K562 (cell line): ENCODE measurements around the gene KIT. TPM values are rescaled to one million over a fixed set of nuclear protein-coding genes. Genes with fewer than 3 reads are reported as not detected.

Experiments used
- BCL6 ChIP-seq: fragments of 250-450 bp; sonication (Bioruptor Pico); IDR thresholded peaks from 2 replicates; pipeline ENCODE4 v1.4.0; 2020
- CEBPB ChIP-seq: fragments of 450-650 bp; IDR thresholded peaks from 2 replicates; pipeline ENCODE4 v1.6.1; 2016; ENCODE audit warnings: missing genetic modification characterization, missing compliant biosample characterization
- DIDO1 ChIP-seq: fragments of 450-650 bp; IDR thresholded peaks from 2 replicates; pipeline ENCODE4 v1.6.1; 2016; ENCODE audit warnings: low read depth, missing biosample characterization, missing genetic modification characterization
- IFI16 ChIP-seq: fragments of 250-450 bp; sonication (Bioruptor Pico); IDR thresholded peaks from 2 replicates; pipeline ENCODE4 v2.1.2; 2022; ENCODE audit warnings: mild to moderate bottlenecking, inconsistent platforms
- IRF2 ChIP-seq: sonication (generic); formaldehyde crosslinking; IDR thresholded peaks from 2 replicates; pipeline ENCODE4 v1.8.1; 2022; ENCODE audit warnings: mild to moderate bottlenecking, missing genetic modification reagents
- JUN ChIP-seq, 2 experiments: sonication (generic) in 1 of 2; formaldehyde crosslinking in 1 of 2; IDR thresholded peaks; 2 replicates each; pipeline versions ENCODE4 v1.6.1 to v1.8.0; 2012 to 2022; ENCODE audit warnings: borderline replicate concordance in 2 of 2, mild to moderate bottlenecking in 2 of 2, improper control_type of control experiment in 1 of 2, low read depth in 1 of 2, low read length in 1 of 2, missing genetic modification reagents in 1 of 2
- MTA1 ChIP-seq: fragments of 450-650 bp; IDR thresholded peaks from 2 replicates; pipeline ENCODE4 v1.6.1; 2017; ENCODE audit warnings: borderline replicate concordance
- NR1H2 ChIP-seq: sonication (generic); formaldehyde crosslinking; IDR thresholded peaks from 2 replicates; pipeline ENCODE4 v1.4.0; 2020; ENCODE audit warnings: mild to moderate bottlenecking, missing genetic modification reagents
- NR3C1 ChIP-seq: sonication (generic); formaldehyde crosslinking; IDR thresholded peaks from 2 replicates; pipeline ENCODE4 v1.8.1; 2022; ENCODE audit warnings: missing genetic modification reagents
- NR4A1 ChIP-seq, 2 experiments: fragments of 250-450 bp in 1 of 2; fragments of 450-650 bp in 1 of 2; sonication (Bioruptor Pico) in 1 of 2; IDR thresholded peaks; 2 replicates each; pipeline versions ENCODE4 v1.4.0 to v1.6.1; 2016 to 2020; ENCODE audit warnings: mild to moderate bottlenecking in 2 of 2, missing compliant biosample characterization in 1 of 2, missing genetic modification characterization in 1 of 2, moderate library complexity in 1 of 2
- TCF7L2 ChIP-seq: fragments of 150-350 bp; IDR thresholded peaks from 2 replicates; pipeline ENCODE4 v1.6.1; 2016; ENCODE audit warnings: low read depth, mild to moderate bottlenecking, low read length, moderate library complexity
- ZNF174 ChIP-seq: fragments of 250-450 bp; sonication (Bioruptor Pico); IDR thresholded peaks from 2 replicates; pipeline ENCODE4 v1.4.0; 2020; ENCODE audit warnings: mild to moderate bottlenecking
- ZNF431 ChIP-seq: sonication (generic); formaldehyde crosslinking; IDR thresholded peaks from 2 replicates; pipeline ENCODE4 v1.8.0; 2022; ENCODE audit warnings: mild to moderate bottlenecking, missing genetic modification reagents
- ZNF444 ChIP-seq: fragments of 250-450 bp; sonication (Bioruptor Pico); IDR thresholded peaks from 2 replicates; pipeline ENCODE4 v1.4.0; 2020; ENCODE audit warnings: mild to moderate bottlenecking, moderate library complexity
- polyA plus RNA-seq, 8 experiments: library from polyadenylated mRNA; depleted of rRNA in 4 of 8; stranded (reverse) in 5 of 8; unstranded in 3 of 8; fragments of >200 nt; fragmentation: Nextera tagmentation in 2 of 8; fragmentation: Illumina TruSeq in 1 of 8; extraction: Ambion mirVana in 2 of 8; extraction: Trizol in 1 of 8; gene quantifications; 2 replicates each; pipeline versions ENCODE4 v1.2.1 to v1.2.3, GENCODE V29; 2011 to 2014; ENCODE audit warnings: inconsistent platforms in 1 of 8, missing spikeins in 1 of 8
- total RNA-seq, 7 experiments: library from RNA; depleted of rRNA in 6 of 7; stranded (reverse); fragments of >200 nt in 6 of 7; fragmentation: Illumina TruSeq in 2 of 7; extraction: Trizol in 2 of 7; gene quantifications; 2 replicates each; pipeline versions ENCODE4 v1.2.1 to v1.2.3, GENCODE V29; 2011 to 2021; ENCODE audit warnings: low replicate concordance in 1 of 7
- TF ChIP-seq, protein P1 (sequence below), 2 experiments: fragments of 450-650 bp in 1 of 2; sonication (generic) in 1 of 2; formaldehyde crosslinking in 1 of 2; IDR thresholded peaks; 2 replicates each; pipeline versions ENCODE4 v1.7.1 to v1.9.0; 2016 to 2022; ENCODE audit warnings: inconsistent platforms in 1 of 2, mild to moderate bottlenecking in 1 of 2, missing genetic modification reagents in 1 of 2
- TF ChIP-seq, protein P2 (sequence below): fragments of 250-450 bp; sonication (Bioruptor Pico); IDR thresholded peaks from 2 replicates; pipeline ENCODE4 v1.5.0; 2021; ENCODE audit warnings: mild to moderate bottlenecking, borderline replicate concordance

KIT gene
- total and polyA plus RNA-seq, 9 of the 15 experiments (the other 6 are each of a cell fraction or from before 2014, with no cell fraction given): 0.27 to 5.6 (median 0.57) TPM

DNA sequence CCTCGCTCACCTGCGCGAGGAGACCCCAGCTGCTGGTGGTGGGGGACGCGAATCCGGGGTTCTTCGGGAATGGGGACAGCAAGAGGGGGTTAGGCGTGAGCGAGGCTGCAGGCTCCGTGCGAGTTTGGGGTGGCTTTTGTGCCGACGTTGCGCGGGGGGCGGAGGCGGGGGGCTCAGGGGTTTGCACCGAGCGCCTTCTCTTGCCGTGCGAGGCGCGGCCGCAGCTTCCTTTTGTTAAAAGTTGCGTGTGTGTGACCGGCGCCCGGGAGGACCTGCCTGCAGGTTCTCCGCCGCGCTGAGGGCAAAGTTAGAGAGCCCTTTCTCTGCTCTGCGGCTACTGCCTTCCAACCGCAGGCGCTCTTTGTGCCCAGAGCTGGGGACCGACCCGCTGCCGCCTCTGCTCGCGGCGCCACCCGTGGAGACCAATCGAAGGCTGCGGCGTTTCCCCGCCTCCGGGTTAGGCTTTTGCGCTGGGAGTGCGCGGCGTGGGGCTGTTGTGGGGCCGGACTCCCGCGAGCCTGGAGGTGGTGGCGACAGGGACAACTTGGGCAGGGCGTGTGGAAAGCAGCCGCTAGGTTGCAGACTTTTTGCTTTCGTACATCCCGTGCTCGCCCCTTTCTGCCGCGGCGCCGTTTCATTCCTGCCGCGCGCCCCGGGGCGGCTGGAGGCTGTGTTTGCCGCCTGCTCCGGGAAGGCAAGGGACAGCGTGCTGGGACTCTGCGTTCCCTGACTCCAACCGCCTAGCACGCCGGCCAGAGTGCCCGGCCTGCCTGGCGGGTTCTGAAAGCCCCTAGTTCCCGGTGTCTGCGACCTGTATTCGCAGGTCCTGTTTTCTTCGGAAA is 716 bp downstream of the KIT start (continued):
- TF ChIP-seq, protein P1, sequence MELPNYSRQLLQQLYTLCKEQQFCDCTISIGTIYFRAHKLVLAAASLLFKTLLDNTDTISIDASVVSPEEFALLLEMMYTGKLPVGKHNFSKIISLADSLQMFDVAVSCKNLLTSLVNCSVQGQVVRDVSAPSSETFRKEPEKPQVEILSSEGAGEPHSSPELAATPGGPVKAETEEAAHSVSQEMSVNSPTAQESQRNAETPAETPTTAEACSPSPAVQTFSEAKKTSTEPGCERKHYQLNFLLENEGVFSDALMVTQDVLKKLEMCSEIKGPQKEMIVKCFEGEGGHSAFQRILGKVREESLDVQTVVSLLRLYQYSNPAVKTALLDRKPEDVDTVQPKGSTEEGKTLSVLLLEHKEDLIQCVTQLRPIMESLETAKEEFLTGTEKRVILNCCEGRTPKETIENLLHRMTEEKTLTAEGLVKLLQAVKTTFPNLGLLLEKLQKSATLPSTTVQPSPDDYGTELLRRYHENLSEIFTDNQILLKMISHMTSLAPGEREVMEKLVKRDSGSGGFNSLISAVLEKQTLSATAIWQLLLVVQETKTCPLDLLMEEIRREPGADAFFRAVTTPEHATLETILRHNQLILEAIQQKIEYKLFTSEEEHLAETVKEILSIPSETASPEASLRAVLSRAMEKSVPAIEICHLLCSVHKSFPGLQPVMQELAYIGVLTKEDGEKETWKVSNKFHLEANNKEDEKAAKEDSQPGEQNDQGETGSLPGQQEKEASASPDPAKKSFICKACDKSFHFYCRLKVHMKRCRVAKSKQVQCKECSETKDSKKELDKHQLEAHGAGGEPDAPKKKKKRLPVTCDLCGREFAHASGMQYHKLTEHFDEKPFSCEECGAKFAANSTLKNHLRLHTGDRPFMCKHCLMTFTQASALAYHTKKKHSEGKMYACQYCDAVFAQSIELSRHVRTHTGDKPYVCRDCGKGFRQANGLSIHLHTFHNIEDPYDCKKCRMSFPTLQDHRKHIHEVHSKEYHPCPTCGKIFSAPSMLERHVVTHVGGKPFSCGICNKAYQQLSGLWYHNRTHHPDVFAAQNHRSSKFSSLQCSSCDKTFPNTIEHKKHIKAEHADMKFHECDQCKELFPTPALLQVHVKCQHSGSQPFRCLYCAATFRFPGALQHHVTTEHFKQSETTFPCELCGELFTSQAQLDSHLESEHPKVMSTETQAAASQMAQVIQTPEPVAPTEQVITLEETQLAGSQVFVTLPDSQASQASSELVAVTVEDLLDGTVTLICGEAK (IDR thresholded peaks at IDR 0.05): no peak
- TF ChIP-seq, protein P1 (CRISPR knock-in tag; IDR thresholded peaks at IDR 0.05): 0 out of 2 replicates have a peak, but pooled peaks have one; percentile 15
- TF ChIP-seq, protein P2, sequence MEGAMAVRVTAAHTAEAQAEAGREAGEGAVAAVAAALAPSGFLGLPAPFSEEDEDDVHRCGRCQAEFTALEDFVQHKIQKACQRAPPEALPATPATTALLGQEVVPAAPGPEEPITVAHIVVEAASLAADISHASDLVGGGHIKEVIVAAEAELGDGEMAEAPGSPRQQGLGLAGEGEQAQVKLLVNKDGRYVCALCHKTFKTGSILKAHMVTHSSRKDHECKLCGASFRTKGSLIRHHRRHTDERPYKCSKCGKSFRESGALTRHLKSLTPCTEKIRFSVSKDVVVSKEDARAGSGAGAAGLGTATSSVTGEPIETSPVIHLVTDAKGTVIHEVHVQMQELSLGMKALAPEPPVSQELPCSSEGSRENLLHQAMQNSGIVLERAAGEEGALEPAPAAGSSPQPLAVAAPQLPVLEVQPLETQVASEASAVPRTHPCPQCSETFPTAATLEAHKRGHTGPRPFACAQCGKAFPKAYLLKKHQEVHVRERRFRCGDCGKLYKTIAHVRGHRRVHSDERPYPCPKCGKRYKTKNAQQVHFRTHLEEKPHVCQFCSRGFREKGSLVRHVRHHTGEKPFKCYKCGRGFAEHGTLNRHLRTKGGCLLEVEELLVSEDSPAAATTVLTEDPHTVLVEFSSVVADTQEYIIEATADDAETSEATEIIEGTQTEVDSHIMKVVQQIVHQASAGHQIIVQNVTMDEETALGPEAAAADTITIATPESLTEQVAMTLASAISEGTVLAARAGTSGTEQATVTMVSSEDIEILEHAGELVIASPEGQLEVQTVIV (CRISPR knock-in tag): no peak
- no peak for TF ChIP-seq IRF2 (CRISPR knock-in tag)
- no peak for TF ChIP-seq MTA1
- TF ChIP-seq ZNF444 (CRISPR knock-in tag): no peak
- TF ChIP-seq NR1H2 (CRISPR knock-in tag): no peak
- TF ChIP-seq DIDO1 (tag): no peak
- TF ChIP-seq NR4A1 (CRISPR knock-in tag; IDR thresholded peaks at IDR 0.05): no peak
- TF ChIP-seq NR4A1 (tag; IDR thresholded peaks at IDR 0.05): no peak
- TF ChIP-seq NR3C1 (CRISPR knock-in tag): peak; percentile 74; the same call in 1 of the 2 replicates
- no peak for TF ChIP-seq JUN (IDR thresholded peaks at IDR 0.05; ENCODE audit: borderline replicate concordance, low read depth, low read length)
- TF ChIP-seq JUN (CRISPR knock-in tag; IDR thresholded peaks at IDR 0.05; ENCODE audit: borderline replicate concordance): no peak
- no peak for TF ChIP-seq TCF7L2
- TF ChIP-seq CEBPB (tag): no peak
- no peak for TF ChIP-seq IFI16
- TF ChIP-seq ZNF174 (CRISPR knock-in tag): no peak
- TF ChIP-seq ZNF431 (CRISPR knock-in tag): no peak
- no peak for TF ChIP-seq BCL6 (CRISPR knock-in tag)
